ENCODE measurements around the gene DGKI. TPM values are rescaled to one million over a fixed set of nuclear protein-coding genes. Genes with fewer than 3 reads are reported as not detected.

DGKI gene
- total and polyA plus RNA-seq, 2 donors (not counting 1 experiment from before 2014, with no cell fraction given) = not detected

- no peak for TF ChIP-seq CTCF (IDR thresholded peaks at IDR 0.05)
- TF ChIP-seq EZH2 (IDR thresholded peaks at IDR 0.05; ENCODE audit: borderline replicate concordance, insufficient read depth, low read depth, low read length, poor library complexity, severe bottlenecking) = no peak
- Histone ChIP-seq H3K27ac (ENCODE audit: low read length in 2 of 2) (no peak overlapping the region), H3K4me3 (ENCODE audit: control extremely low read depth in 1 of 5, extremely low read depth in 1 of 5, insufficient read depth in 1 of 5, low read depth in 2 of 5, low read length in 4 of 5) (no peak overlapping the region), H3K9me3 (ENCODE audit: control extremely low read depth in 1 of 3, control insufficient read depth in 2 of 3, insufficient read depth in 1 of 3, low read length in 2 of 3) (no peaks in the 10 kb centered on the region), H3K4me2 (replicated peaks; ENCODE audit: low read depth, low read length, poor library complexity, severe bottlenecking) (no peak overlapping the region), H3K36me3 (replicated peaks in 1 of 2; ENCODE audit: control extremely low read depth in 1 of 2, control insufficient read depth in 1 of 2, extremely low read depth in 1 of 2, insufficient read depth in 2 of 2, low read length in 1 of 2) (no peaks in the 10 kb centered on the region), H4K20me1 (ENCODE audit: control insufficient read depth, insufficient read depth, low read length, poor library complexity, severe bottlenecking) (no peaks in the 10 kb centered on the region), H3K79me2 (ENCODE audit: control insufficient read depth, insufficient read depth, low read length) (no peaks in the 10 kb centered on the region), H2AFZ (ENCODE audit: insufficient read depth, low read depth, low read length, poor library complexity, severe bottlenecking) (no peak overlapping the region), H3K27me3 (replicated peaks in 1 of 4; ENCODE audit: control extremely low read depth in 1 of 4, control insufficient read depth in 3 of 4, insufficient read depth in 4 of 4, low read length in 3 of 4) (no peaks in the 10 kb centered on the region), H3K4me1 (ENCODE audit: control insufficient read depth in 2 of 2, insufficient read depth in 2 of 2, low read length in 2 of 2) (no peaks in the 10 kb centered on the region), H3K9ac (ENCODE audit: low read length) (no peak overlapping the region)
- 69% methylated on average over 2 of the region's 2 CpGs for WGBS (ENCODE audit: insufficient coverage)
- H3K4me1 Mint-ChIP-seq = no peaks in the 10 kb centered on the region
- CTCF ChIA-PET = no interaction called here
- ATAC-seq (ENCODE audit: low read depth) = no peak
- no peaks in the 10 kb centered on the region for H3K27me3 Mint-ChIP-seq
- H3K27ac Mint-ChIP-seq = no peak overlapping the region
- POLR2A ChIA-PET = no interaction called here
- DNase-seq = no peak
- H3K4me3 Mint-ChIP-seq = no peak overlapping the region
- intact Hi-C loops (cut with micrococcal nuclease) = no loop called here
- H3K9me3 Mint-ChIP-seq (ENCODE audit: insufficient read depth) = no peaks in the 10 kb centered on the region
Measured at GRCh38 chr7:137501562-137501961, 345.2 kb downstream of the DGKI start.

- H3K79me2 ChIP-seq (ENCODE audit: control insufficient read depth, insufficient read depth, low read length) = no peaks in the 10 kb centered on the region
- ChIA-PET POLR2A (no interaction called here), CTCF (no interaction called here)
- H3K9me3 ChIP-seq (ENCODE audit: control extremely low read depth in 1 of 3, control insufficient read depth in 2 of 3, insufficient read depth in 1 of 3, low read length in 2 of 3) = peaks cover 0 to 10% (median 2%) of the 10 kb centered on the region in 3 donors
- TF ChIP-seq CTCF (IDR thresholded peaks at IDR 0.05) (no peak), EZH2 (IDR thresholded peaks at IDR 0.05; ENCODE audit: borderline replicate concordance, insufficient read depth, low read depth, low read length, poor library complexity, severe bottlenecking) (no peak)
- H3K4me2 ChIP-seq (replicated peaks; ENCODE audit: low read depth, low read length, poor library complexity, severe bottlenecking) = no peak overlapping the region
- 90% methylated on average over 6 of the region's 6 CpGs for WGBS (ENCODE audit: insufficient coverage)
- no peak for ATAC-seq (ENCODE audit: low read depth)
- Mint-ChIP-seq H3K27me3 (no peaks in the 10 kb centered on the region), H3K9me3 (ENCODE audit: insufficient read depth) (peaks cover 11% of the 10 kb centered on the region), H3K27ac (no peak overlapping the region), H3K4me1 (no peaks in the 10 kb centered on the region), H3K4me3 (no peak overlapping the region)
- DNase-seq = no peak
- H2AFZ ChIP-seq (ENCODE audit: insufficient read depth, low read depth, low read length, poor library complexity, severe bottlenecking) = no peak overlapping the region
- no peaks in the 10 kb centered on the region for H3K36me3 ChIP-seq (replicated peaks in 1 of 2; ENCODE audit: control extremely low read depth in 1 of 2, control insufficient read depth in 1 of 2, extremely low read depth in 1 of 2, insufficient read depth in 2 of 2, low read length in 1 of 2)
- intact Hi-C loops (cut with micrococcal nuclease) = no loop called here
- no peak overlapping the region for H3K27ac ChIP-seq (ENCODE audit: low read length in 2 of 2)
- no peak overlapping the region for H3K9ac ChIP-seq (ENCODE audit: low read length)
- H3K4me1 ChIP-seq (ENCODE audit: control insufficient read depth in 2 of 2, insufficient read depth in 2 of 2, low read length in 2 of 2) = no peaks in the 10 kb centered on the region
- H3K4me3 ChIP-seq (ENCODE audit: control extremely low read depth in 1 of 5, extremely low read depth in 1 of 5, insufficient read depth in 1 of 5, low read depth in 2 of 5, low read length in 4 of 5) = no peak overlapping the region
- H3K27me3 ChIP-seq (replicated peaks in 1 of 4; ENCODE audit: control extremely low read depth in 1 of 4, control insufficient read depth in 3 of 4, insufficient read depth in 4 of 4, low read length in 3 of 4) = no peaks in the 10 kb centered on the region
- no peaks in the 10 kb centered on the region for H4K20me1 ChIP-seq (ENCODE audit: control insufficient read depth, insufficient read depth, low read length, poor library complexity, severe bottlenecking)
Measured at GRCh38 chr7:137492889-137493288, 353.9 kb downstream of the DGKI start.

Data from B cell (primary cell).